GM21825 (cell line): ENCODE results near the gene UNC80.

Experiments used
- ATAC-seq: cut with Tn5 transposase; IDR thresholded peaks from one replicate; pipeline ENCODE4 v1.9.1; 2021; ENCODE audit warnings: mild to moderate bottlenecking, moderate library complexity; ENCODE audit not compliant: unreplicated experiment

Gene UNC80

DNA sequence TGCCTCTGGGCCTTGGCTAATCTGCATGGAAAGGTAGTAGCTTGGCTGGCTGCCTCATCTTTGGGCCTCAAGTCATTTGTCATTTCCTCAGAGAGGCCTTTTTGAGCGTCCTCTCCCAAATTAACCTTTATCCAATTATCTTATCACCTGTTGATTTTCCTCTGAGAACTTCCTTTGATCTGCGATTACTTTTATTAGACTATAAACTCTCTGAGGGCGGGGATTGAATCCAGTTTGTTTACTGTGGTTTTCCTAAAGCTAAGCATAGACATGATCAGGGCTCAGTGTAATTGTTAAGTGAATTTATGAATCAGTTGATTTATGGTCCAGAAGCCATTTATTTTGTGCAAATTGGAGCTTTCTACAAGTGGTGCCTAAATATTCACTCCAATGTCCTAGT, 238.3 kb downstream of the UNC80 start:
- no peak for ATAC-seq

DNA sequence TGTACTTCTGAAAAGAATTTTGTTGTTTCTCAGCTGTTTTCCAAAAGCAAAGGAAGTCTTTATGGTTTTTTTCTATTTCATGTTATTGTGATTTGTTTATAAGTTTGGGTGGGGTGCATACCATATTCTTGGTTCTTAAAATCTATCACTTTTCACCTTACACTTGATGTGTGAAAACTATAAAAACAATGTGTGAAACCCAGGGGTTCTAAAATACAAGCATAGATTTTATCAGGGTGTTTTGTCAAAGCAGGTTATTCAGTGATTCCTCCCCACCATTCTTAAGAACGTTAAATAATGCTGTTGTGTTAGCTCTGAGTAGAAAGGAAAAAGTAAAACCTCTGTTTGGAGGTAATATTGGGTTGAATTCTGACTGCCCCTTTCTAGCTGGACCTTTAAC, 248.5 kb downstream of the UNC80 start:
- no peak for ATAC-seq

DNA sequence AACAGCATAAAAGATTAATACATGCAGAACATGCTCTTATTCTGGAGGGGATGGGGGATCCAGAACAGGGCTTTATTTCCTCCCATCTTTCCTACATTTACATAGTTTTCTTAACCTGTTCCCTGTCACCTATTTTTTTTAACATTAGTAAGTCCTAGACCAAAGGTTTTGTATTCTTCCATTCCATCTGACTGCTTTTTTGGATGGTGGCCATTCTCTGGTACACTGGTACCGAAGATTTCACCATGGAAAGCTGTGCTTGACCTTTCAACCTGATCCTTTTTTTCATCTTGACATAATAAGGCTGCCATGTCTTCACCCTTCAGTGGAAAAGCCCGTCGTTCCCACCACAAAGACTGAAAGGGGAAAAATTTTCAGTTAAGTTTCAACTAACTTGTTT, 251.2 kb downstream of the UNC80 start:
- ATAC-seq = no peak

DNA sequence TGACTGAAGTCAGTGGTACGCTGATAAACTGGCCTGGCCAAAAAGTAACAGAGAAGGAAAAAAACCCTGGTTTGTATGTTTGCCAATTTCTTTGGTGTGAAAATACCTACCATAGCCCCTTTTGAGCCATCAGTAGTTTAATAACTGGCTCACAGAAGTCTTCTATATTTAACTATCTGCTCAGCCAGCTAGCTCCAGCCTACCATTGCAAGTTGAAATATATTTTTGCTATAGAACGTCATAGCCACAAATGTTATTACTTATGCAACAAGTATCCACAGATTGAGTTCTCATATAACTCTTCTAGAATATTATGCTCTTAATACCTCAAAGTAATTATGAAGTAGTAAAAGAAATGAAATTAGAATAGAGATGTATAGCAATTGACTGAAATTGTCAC, 256.0 kb downstream of the UNC80 start:
- no peak for ATAC-seq

DNA sequence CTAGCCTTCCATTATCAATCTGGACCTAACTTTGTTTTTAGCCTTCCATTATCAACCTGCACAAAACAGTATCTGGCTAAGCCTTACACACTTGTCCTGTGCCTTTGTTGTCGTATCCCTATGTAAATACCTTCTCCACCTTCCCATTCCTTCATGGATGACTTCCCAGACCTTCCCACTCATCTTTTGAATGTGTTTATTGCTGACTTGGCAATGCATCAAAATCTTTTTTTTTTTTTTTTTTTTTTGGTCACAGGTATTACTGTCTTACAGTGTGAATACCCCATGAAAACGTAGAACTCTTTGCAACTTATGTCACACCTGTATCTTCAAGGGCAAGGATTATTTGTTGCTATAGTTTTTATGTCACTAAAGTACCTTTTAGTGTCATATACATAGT, 256.5 kb downstream of the UNC80 start:
- ATAC-seq = no peak

DNA sequence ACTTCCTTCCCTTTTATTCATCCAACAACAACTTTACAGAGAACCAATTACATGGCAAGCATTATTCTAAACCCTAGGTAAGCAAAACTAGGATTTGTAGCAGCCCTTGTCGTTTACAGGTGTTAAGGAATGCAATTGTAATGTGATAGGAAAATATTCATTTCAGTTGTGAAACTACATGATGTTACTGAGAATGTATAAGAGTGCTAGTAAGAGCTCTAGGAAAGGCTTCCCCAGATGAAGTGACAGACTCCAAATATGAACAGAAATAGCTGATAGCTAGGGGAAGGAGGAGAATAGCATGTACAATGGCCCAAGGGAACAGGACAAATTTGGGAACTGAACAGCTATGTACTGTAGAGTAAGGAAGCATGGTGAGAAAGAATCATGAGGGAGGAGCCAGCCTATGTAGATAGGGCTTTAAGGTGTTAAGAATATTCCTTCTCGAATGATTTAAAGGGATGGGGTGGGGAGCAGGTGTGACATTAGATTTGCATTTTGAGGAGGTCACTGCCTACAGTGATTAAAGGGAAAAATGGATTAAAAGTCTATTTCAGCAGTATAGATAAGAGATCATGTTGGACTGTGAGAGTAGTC, 262.6 kb downstream of the UNC80 start:
- ATAC-seq = no peak

DNA sequence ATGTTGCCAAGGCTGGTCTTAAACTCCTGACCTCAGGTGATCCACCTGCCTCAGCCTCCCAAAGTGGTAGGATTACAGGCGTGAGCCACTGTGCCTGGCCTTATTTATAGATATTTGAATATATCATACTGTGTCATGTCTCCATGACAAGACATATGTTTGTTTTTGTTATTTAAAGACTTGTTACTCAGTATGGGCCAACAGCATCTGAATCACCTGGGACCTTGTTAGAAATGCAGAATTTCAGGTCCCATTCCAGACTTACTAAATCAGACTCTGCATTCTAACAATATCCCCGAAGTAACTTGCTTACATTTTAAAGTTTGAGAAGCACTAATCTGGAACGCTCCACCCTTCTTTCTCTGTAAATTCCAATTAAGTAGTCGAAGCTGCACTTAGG, 264.0 kb downstream of the UNC80 start:
- no peak for ATAC-seq

DNA sequence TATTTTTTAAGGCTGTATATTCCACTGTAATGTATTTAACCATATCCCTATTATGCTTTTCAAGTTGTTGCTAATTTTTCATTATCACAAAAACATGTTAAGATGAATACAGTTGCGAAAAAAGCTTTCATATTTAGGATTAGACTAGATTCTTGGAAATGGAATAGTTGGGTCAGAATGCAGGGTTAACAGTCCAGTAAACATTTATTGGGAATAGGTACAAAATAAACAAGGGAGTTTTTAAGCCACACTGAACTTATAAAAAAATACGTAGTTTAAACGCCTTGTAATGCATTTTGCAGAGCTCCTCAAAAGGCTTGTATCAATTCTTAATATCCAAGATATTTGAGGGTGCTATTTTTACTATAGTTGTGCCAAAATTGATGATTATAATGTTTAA, 266.4 kb downstream of the UNC80 start:
- no peak for ATAC-seq

DNA sequence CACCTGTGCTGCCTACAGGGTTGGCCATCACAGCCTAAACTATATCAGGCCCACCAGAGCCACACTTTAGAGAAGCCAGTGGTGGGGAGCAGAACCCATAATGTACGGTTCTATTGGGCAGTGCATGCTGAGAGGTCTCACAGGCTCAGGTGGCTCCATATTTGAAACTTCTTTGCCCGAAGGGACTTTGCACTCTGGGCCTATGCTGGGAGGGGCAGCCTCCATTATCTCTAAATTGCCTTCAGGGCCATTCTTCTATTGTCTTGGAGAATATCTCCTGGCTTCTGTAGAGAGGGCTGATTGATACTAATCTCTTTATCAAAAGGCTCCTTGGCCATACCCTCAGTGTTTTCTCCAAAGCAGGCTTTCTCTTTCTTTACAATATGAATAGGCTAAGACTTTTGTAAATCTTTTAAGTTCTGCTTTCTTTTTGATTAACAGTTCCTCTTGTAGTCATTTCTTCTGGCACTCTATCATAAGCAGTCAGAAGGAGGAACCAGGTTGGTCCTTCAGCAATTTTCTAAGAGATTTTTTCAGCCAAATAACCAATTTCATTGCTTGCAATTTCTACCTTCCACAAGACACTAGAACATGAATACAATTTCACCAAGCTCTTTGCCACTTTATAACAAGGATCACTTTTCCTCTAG, 275.3 kb downstream of the UNC80 start:
- no peak for ATAC-seq
